SK-N-SH (cell line): Measurements from ENCODE around the gene PDE6A. TPM values are rescaled to one million over a fixed set of nuclear protein-coding genes. Genes with fewer than 3 reads are reported as not detected.

Source experiments
- CTCF ChIA-PET: fragments of 300-600, 350-600 bp; formaldehyde crosslinking; extraction: SDS; loops from one replicate; lab custom pipeline; 2021; lab: Yijun Ruan, JAX
- POLR2A ChIA-PET: fragments of 350-600 bp; sonication (Branson Sonifier 250); formaldehyde crosslinking; extraction: SDS; loops from one replicate; lab custom pipeline; 2020; ENCODE audit warnings: antibody characterized with exemption, inconsistent platforms; lab: Yijun Ruan, JAX
- DNase-seq: peaks from one replicate; pipeline ENCODE4 v3.0.0; 2012
- H2AFZ ChIP-seq: fragments of 200-600 bp; sonication (generic); 2 replicates; pipeline ENCODE4 v1.8.1; 2016; ENCODE audit warnings: antibody characterized with exemption, mild to moderate bottlenecking, low read depth
- H3F3A ChIP-seq: fragments of 200-600 bp; sonication (generic); replicated peaks from 2 replicates; pipeline ENCODE3; 2016; ENCODE audit warnings: antibody characterized with exemption, mild to moderate bottlenecking; ENCODE audit not compliant: insufficient read depth
- H3K27ac ChIP-seq, 2 experiments: fragments of 200-500 bp in 1 of 2; fragments of 200-600 bp in 1 of 2; sonication (Bioruptor generic) in 1 of 2; sonication (generic), shearing (Covaris generic) in 1 of 2; 2 replicates each; pipeline versions ENCODE4 v1.5.1 to v1.6.1; 2014 to 2016; ENCODE audit warnings: low read depth in 2 of 2, inconsistent platforms in 1 of 2, low read length in 1 of 2, mild to moderate bottlenecking in 1 of 2, mixed read lengths in 1 of 2
- H3K27me3 ChIP-seq: fragments of 200-600 bp; sonication (generic), shearing (Covaris generic); 2 replicates; pipeline ENCODE4 v1.6.1; 2016; ENCODE audit warnings: mixed run types; ENCODE audit not compliant: insufficient read depth
- H3K36me3 ChIP-seq, 2 experiments: fragments of 200-500 bp in 1 of 2; fragments of 200-600 bp in 1 of 2; sonication (Bioruptor generic) in 1 of 2; sonication (generic) in 1 of 2; replicated peaks in 1 of 2; 2 replicates each; pipeline versions ENCODE3 to v1.5.1; 2014 to 2016; ENCODE audit warnings: low read length in 1 of 2, mild to moderate bottlenecking in 1 of 2; ENCODE audit not compliant: insufficient read depth in 2 of 2, control insufficient read depth in 1 of 2
- H3K4me1 ChIP-seq, 2 experiments: fragments of 200-500 bp in 1 of 2; fragments of 200-600 bp in 1 of 2; sonication (Bioruptor generic) in 1 of 2; sonication (generic), shearing (Covaris generic) in 1 of 2; 2 replicates each; pipeline versions ENCODE4 v1.5.1 to v1.6.1; 2014 to 2016; ENCODE audit warnings: low read depth in 1 of 2, low read length in 1 of 2, mixed run types in 1 of 2; ENCODE audit not compliant: insufficient read depth in 2 of 2, control insufficient read depth in 1 of 2
- H3K4me2 ChIP-seq: fragments of 200-600 bp; sonication (generic), shearing (Covaris generic); 2 replicates; pipeline ENCODE4 v1.6.1; 2017; ENCODE audit warnings: mixed run types
- H3K4me3 ChIP-seq, 2 experiments: fragments of 200-500 bp in 1 of 2; fragments of 200-600 bp in 1 of 2; sonication (Bioruptor generic) in 1 of 2; sonication (generic), shearing (Covaris generic) in 1 of 2; 2 replicates each; pipeline versions ENCODE4 v1.5.1 to v1.8.1; 2014 to 2016; ENCODE audit warnings: low read depth in 2 of 2, inconsistent platforms in 1 of 2, low read length in 1 of 2, mild to moderate bottlenecking in 1 of 2, mixed read lengths in 1 of 2, moderate library complexity in 1 of 2
- H3K79me2 ChIP-seq: fragments of 200-600 bp; sonication (generic); 2 replicates; pipeline ENCODE4 v1.8.1; 2017; ENCODE audit warnings: mild to moderate bottlenecking; ENCODE audit not compliant: insufficient read depth
- H3K9ac ChIP-seq: fragments of 200-600 bp; sonication (generic); 2 replicates; pipeline ENCODE4 v1.6.1; 2017; ENCODE audit warnings: mixed run types
- H3K9me2 ChIP-seq: fragments of 200-600 bp; sonication (generic); 2 replicates; pipeline ENCODE4 v1.6.1; 2017; ENCODE audit warnings: mixed run types
- H3K9me3 ChIP-seq: fragments of 200-600 bp; sonication (generic); 2 replicates; pipeline ENCODE4 v1.6.1; 2017; ENCODE audit warnings: mixed run types, mild to moderate bottlenecking, moderate library complexity
- H4K20me1 ChIP-seq: fragments of 200-600 bp; sonication (generic); 2 replicates; pipeline ENCODE4 v1.6.1; 2017; ENCODE audit warnings: mild to moderate bottlenecking, mixed run types; ENCODE audit not compliant: insufficient read depth
- GATA2 ChIP-seq: sonication (generic); formaldehyde crosslinking; IDR thresholded peaks from 2 replicates; pipeline ENCODE4 v1.5.0; 2020; ENCODE audit warnings: mild to moderate bottlenecking, missing genetic modification reagents
- JUND ChIP-seq: IDR thresholded peaks from 2 replicates; pipeline ENCODE4 v1.4.0; 2012
- MAX ChIP-seq: IDR thresholded peaks from 2 replicates; pipeline ENCODE4 v1.4.0; 2012; ENCODE audit warnings: low read depth
- MXI1 ChIP-seq: IDR thresholded peaks from 2 replicates; pipeline ENCODE4 v1.6.1; 2012; ENCODE audit warnings: mild to moderate bottlenecking, low read depth, low read length, improper control_type of control experiment
- NRF1 ChIP-seq: IDR thresholded peaks from 2 replicates; pipeline ENCODE4 v1.6.1; 2012; ENCODE audit warnings: low read depth, mild to moderate bottlenecking, low read length
- PBX3 ChIP-seq: IDR thresholded peaks from 2 replicates; pipeline ENCODE4; 2012
- RCOR1 ChIP-seq: fragments of 150-350 bp; IDR thresholded peaks from 2 replicates; pipeline ENCODE4 v1.6.1; 2017; ENCODE audit warnings: antibody characterized with exemption, low read length
- RFX5 ChIP-seq: IDR thresholded peaks from 2 replicates; pipeline ENCODE4 v1.6.1; 2012; ENCODE audit warnings: mild to moderate bottlenecking, improper control_type of control experiment, low read length
- RXRA ChIP-seq: IDR thresholded peaks from 2 replicates; pipeline ENCODE4 v1.4.0; 2012; ENCODE audit warnings: low read depth, mild to moderate bottlenecking, borderline replicate concordance
- SMC3 ChIP-seq: IDR thresholded peaks from 2 replicates; pipeline ENCODE4 v1.6.1; 2012; ENCODE audit warnings: low read depth, low read length, improper control_type of control experiment
- TCF12 ChIP-seq: IDR thresholded peaks from 2 replicates; pipeline ENCODE4 v1.4.0; 2012
- WGBS: methylation state at CpG from one replicate; pipeline ENCODE4 v1.1.6; 2017; ENCODE audit warnings: low lambda C conversion rate; 5-methylcytosine and 5-hydroxymethylcytosine counted together
- polyA plus RNA-seq, 3 experiments: library from polyadenylated mRNA; depleted of rRNA; stranded (reverse); fragments of >200 nt; gene quantifications; 2 replicates each; pipeline ENCODE4 v1.2.3, GENCODE V29; 2012

Gene PDE6A
- polyA plus RNA-seq, 1 of the 3 experiments (the other 2 are of a cell fraction), result 0.05 TPM

GRCh38 chr5:149878371-149878770 is 66.2 kb downstream of the PDE6A start:
- DNase-seq, result no peak

DNA sequence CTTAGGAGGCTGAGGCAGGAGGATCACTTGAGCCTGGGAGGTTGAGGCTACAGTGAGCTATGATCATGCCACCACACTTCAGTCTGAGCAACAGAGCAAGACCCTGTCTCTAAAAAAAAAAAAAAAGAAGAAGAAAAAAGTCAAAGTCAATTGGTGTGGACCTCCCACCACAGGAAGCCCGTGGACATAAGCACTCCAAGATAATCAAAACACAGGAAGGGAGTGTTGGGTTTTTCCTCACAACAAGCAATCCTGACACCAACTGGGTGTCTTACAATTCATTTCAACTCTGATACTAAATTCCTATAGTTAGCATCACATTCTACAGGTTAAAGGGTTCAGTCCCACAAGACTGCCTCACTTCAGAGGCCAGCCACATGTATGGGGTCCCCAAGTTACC is 70.7 kb downstream of the PDE6A start:
- Histone ChIP-seq H3K27me3 (no peaks in the 10 kb centered on the region; the same call in 1 of the 2 replicates), H3K9me3 (no peaks in the 10 kb centered on the region), H2AFZ (no peak overlapping the region), H3K79me2 (no peaks in the 10 kb centered on the region), H3K9ac (no peak overlapping the region), H3K4me2 (no peak overlapping the region), H3K27ac (no peak overlapping the region), H3K4me3 (no peak overlapping the region), H3K36me3 (no peaks in the 10 kb centered on the region), H3K9me2 (no peaks in the 10 kb centered on the region), H3F3A (no peaks in the 10 kb centered on the region), H3K4me1 (no peaks in the 10 kb centered on the region), H4K20me1 (no peaks in the 10 kb centered on the region)
- POLR2A ChIA-PET, result no interaction called here
- TF ChIP-seq JUND, result no peak
- no peak for TF ChIP-seq MAX
- DNase-seq, result no peak
- WGBS, result 36% methylated on average over 1 of the region's 1 CpG
- CTCF ChIA-PET, result interaction anchor here (1.2 to 2.6 kb wide), 7 partner anchors 11 to 238 kb away, joined by 3 to 17 read pairs (median 5); no protein-coding TSS in a partner anchor

More at GRCh38 chr5:149878371-149878770, 66.2 kb downstream of the PDE6A start:
- Histone ChIP-seq H3K9me3 (no peaks in the 10 kb centered on the region), H3K4me3 (no peak overlapping the region), H3K9me2 (no peaks in the 10 kb centered on the region), H3K79me2 (no peaks in the 10 kb centered on the region), H3K9ac (no peak overlapping the region), H3F3A (no peaks in the 10 kb centered on the region), H3K27ac (no peak overlapping the region), H2AFZ (0 out of 2 replicates have a peak overlapping the region, but pooled peaks have one; percentile 9), H3K36me3 (no peaks in the 10 kb centered on the region), H3K4me2 (no peak overlapping the region), H3K27me3 (no peaks in the 10 kb centered on the region; the same call in 1 of the 2 replicates), H3K4me1 (no peaks in the 10 kb centered on the region), H4K20me1 (no peaks in the 10 kb centered on the region)
- ChIA-PET POLR2A (no interaction called here), CTCF (interaction anchor here (1.0 to 1.6 kb wide), 2 partner anchors 13 to 84 kb away, joined by 3 to 4 read pairs; no protein-coding TSS in a partner anchor)
- 56% methylated on average over 6 of the region's 7 CpGs for WGBS
- TF ChIP-seq RFX5 (no peak), GATA2 (CRISPR knock-in tag) (no peak), MXI1 (no peak), RXRA (no peak), JUND (no peak), SMC3 (no peak), PBX3 (no peak), NRF1 (no peak), TCF12 (no peak), RCOR1 (no peak)
